LNCaP clone FGC (cell line): ENCODE data around the gene ZNF202.
"Not testable (repeated sequence)": the region's sequence is repeated elsewhere in the genome, so short reads cannot be mapped to it uniquely, and the experiment has no call there.

ENCODE experiments used
- DNase-seq: peaks from one replicate; pipeline ENCODE4 v3.0.0-alpha.2; 2011; ENCODE audit warnings: low read depth
- H3K4me3 ChIP-seq: 2 replicates; pipeline ENCODE4 v1.5.1; 2011; ENCODE audit warnings: mild to moderate bottlenecking, low read depth, low read length, control low read depth
- CTCF ChIP-seq: IDR thresholded peaks from 2 replicates; pipeline ENCODE4 v1.5.1; 2012; ENCODE audit warnings: mild to moderate bottlenecking; ENCODE audit not compliant: control insufficient read depth, insufficient read depth; ENCODE audit errors: extremely low read depth

ZNF202 gene

GRCh38 chr11:123755813-123756212 is 14.4 kb upstream of the ZNF202 start:
- no peak for DNase-seq
- TF ChIP-seq CTCF, result no peak
- H3K4me3 ChIP-seq, result no peak overlapping the region

- no peak for DNase-seq
- no peak for TF ChIP-seq CTCF
- H3K4me3 ChIP-seq, result no peak overlapping the region
Measured at GRCh38 chr11:123755344-123755743, 13.9 kb upstream of the ZNF202 start.

- no peak for DNase-seq
- no peak within 1 kb of the TSS for H3K4me3 ChIP-seq
- TF ChIP-seq CTCF, result no peak
Measured at GRCh38 chr11:123754101-123754568, 12.7 kb upstream of the ZNF202 start, which contains the start of gene OR6X1. OR6X1 (minus strand) TSS chr11:123754518; CDS start chr11:123754518, 0 bp downstream.

GRCh38 chr11:123753110-123753509 is 11.7 kb upstream of the ZNF202 start:
- TF ChIP-seq CTCF, result no peak
- DNase-seq, result no peak
- H3K4me3 ChIP-seq, result no peak overlapping the region

- no peak for TF ChIP-seq CTCF
- no peak overlapping the region for H3K4me3 ChIP-seq
Measured at GRCh38 chr11:123751781-123752180, 10.3 kb upstream of the ZNF202 start.

GRCh38 chr11:123748349-123748748 is 6.9 kb upstream of the ZNF202 start:
- H3K4me3 ChIP-seq, DNase-seq: not testable (repeated sequence)

More at GRCh38 chr11:123751781-123752180, 10.3 kb upstream of the ZNF202 start:
- no peak for DNase-seq

GRCh38 chr11:123745764-123746451 is 4.4 kb upstream of the ZNF202 start:
- TF ChIP-seq CTCF, result no peak
- no peak overlapping the region for H3K4me3 ChIP-seq
- DNase-seq, result no peak
